Lung (tissue), 12 donors: ENCODE measurements around the gene SPHK2. TPM values are rescaled to one million over a fixed set of nuclear protein-coding genes. Genes with fewer than 3 reads are reported as not detected.

ENCODE experiments used
- ATAC-seq: fragments of 200-7000 bp; cut with Tn5 transposase; one replicate; pipeline ENCODE4 v1.9.1; 2020; ENCODE audit warnings: moderate number of reproducible peaks; ENCODE audit not compliant: insufficient read depth, low FRiP score
- DNase-seq, 3 donors: peaks; one replicate each; pipeline ENCODE4 v3.0.0-alpha.2; 2013 to 2017
- H3K27ac ChIP-seq, 2 donors: one replicate each; pipeline ENCODE4 v1.5.1; 2013; ENCODE audit warnings: mild to moderate bottlenecking in 2 of 2, moderate library complexity in 2 of 2, control low read depth in 1 of 2, inconsistent platforms in 1 of 2, low read depth in 1 of 2, low read length in 1 of 2
- H3K27me3 ChIP-seq, 3 donors: one replicate each; pipeline ENCODE4 v1.5.1; 2013; ENCODE audit warnings: low read length in 2 of 3; ENCODE audit not compliant: control insufficient read depth in 3 of 3, insufficient read depth in 3 of 3
- H3K36me3 ChIP-seq, 4 donors: one replicate each; pipeline ENCODE4 v1.5.1; 2013; ENCODE audit warnings: low read length in 4 of 4, mild to moderate bottlenecking in 1 of 4, moderate library complexity in 1 of 4; ENCODE audit not compliant: control insufficient read depth in 4 of 4, insufficient read depth in 4 of 4
- H3K4me1 ChIP-seq, 5 donors: one replicate each; pipeline ENCODE4 v1.5.1; 2013; ENCODE audit warnings: low read length in 5 of 5, mild to moderate bottlenecking in 2 of 5, moderate library complexity in 1 of 5; ENCODE audit not compliant: control insufficient read depth in 5 of 5, insufficient read depth in 5 of 5
- H3K4me3 ChIP-seq: one replicate; pipeline ENCODE4 v1.5.1; 2013; ENCODE audit warnings: mild to moderate bottlenecking, control low read depth, moderate library complexity
- H3K9ac ChIP-seq, 2 donors: one replicate each; pipeline ENCODE4 v1.5.1; 2013; ENCODE audit warnings: low read length in 2 of 2, control low read depth in 1 of 2; ENCODE audit not compliant: insufficient read depth in 1 of 2
- H3K9me3 ChIP-seq, 4 donors: one replicate each; pipeline ENCODE4 v1.5.1; 2013; ENCODE audit warnings: low read length in 3 of 4, mild to moderate bottlenecking in 1 of 4, moderate library complexity in 1 of 4; ENCODE audit not compliant: control insufficient read depth in 4 of 4, insufficient read depth in 3 of 4
- WGBS, 2 donors: extraction: QIAGEN DNeasy Blood & Tissue Kit; methylation state at CpG; one replicate each; pipeline ENCODE4 v1.1.7; 2013; 5-methylcytosine and 5-hydroxymethylcytosine counted together
- polyA plus RNA-seq, 2 donors: library from polyadenylated mRNA; stranded (reverse); fragments of 200-250 nt; gene quantifications; one replicate each; pipeline ENCODE4 v1.2.1, GENCODE V29; 2013
- total RNA-seq, 2 donors: library from RNA; depleted of rRNA in 1 of 2; stranded (reverse); fragments of >200 nt in 1 of 2; gene quantifications; one replicate each; pipeline ENCODE4 v1.2.1, GENCODE V29; 2014 to 2021
- TF ChIP-seq, protein P1 (sequence below): IDR thresholded peaks from 2 replicates; pipeline ENCODE4 v1.5.1; 2012; ENCODE audit warnings: mild to moderate bottlenecking; ENCODE audit errors: control extremely low read depth, extremely low read depth
- donor health status: control.
- donor health status: control.
- donor health status: Bipolar disorder and iron deficiency.
- donor health status: healthy.
- donor health status: DM: yes; HTN: yes; CAD: no.

Gene SPHK2
- total and polyA plus RNA-seq, 4 donors, result 10.3 to 35.3 (median 19.0) TPM

DNA sequence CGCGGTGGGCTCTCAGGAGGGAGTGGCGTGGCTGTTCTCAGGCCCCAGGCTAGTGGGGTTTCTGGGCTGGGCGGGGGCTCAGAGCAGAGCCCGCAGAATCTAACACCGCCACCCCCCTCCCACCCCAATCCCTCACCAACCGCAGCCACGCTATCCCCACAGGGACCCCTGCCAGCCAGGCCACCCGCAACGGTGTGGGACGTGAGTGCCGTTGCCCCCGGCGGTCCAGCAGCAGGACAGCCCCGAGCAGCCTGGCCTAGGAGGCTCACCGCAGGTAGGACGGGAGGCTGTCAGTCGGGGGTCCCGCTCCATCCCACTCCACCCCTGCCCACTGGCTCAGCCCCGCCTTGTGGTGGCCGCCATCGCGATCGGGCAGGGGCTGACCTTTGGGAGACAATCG, 53.7 kb downstream of the SPHK2 start, which contains the start of gene NTN5:
NTN5 (minus strand) TSS at position 24 of the 400 bp plus-strand sequence. CDS start 2,031 bp downstream, outside the sequence.
- Histone ChIP-seq H3K9ac (no peak within 1 kb of the TSS), H3K27me3 (no peaks in the 10 kb centered on the region), H3K4me1 (peaks cover 0 to 12% (median 5%) of the 10 kb centered on the region in 5 donors), H3K27ac (no peak within 1 kb of the TSS), H3K4me3 (no peak within 1 kb of the TSS), H3K36me3 (no peaks in the 10 kb centered on the region), H3K9me3 (no peaks in the 10 kb centered on the region)
- TF ChIP-seq, protein P1, sequence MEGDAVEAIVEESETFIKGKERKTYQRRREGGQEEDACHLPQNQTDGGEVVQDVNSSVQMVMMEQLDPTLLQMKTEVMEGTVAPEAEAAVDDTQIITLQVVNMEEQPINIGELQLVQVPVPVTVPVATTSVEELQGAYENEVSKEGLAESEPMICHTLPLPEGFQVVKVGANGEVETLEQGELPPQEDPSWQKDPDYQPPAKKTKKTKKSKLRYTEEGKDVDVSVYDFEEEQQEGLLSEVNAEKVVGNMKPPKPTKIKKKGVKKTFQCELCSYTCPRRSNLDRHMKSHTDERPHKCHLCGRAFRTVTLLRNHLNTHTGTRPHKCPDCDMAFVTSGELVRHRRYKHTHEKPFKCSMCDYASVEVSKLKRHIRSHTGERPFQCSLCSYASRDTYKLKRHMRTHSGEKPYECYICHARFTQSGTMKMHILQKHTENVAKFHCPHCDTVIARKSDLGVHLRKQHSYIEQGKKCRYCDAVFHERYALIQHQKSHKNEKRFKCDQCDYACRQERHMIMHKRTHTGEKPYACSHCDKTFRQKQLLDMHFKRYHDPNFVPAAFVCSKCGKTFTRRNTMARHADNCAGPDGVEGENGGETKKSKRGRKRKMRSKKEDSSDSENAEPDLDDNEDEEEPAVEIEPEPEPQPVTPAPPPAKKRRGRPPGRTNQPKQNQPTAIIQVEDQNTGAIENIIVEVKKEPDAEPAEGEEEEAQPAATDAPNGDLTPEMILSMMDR, result no peak
- DNase-seq (no peak), ATAC-seq (no peak)
- 80 to 83% methylated on average over 25 of the region's 25 CpGs for WGBS, 2 donors

DNA sequence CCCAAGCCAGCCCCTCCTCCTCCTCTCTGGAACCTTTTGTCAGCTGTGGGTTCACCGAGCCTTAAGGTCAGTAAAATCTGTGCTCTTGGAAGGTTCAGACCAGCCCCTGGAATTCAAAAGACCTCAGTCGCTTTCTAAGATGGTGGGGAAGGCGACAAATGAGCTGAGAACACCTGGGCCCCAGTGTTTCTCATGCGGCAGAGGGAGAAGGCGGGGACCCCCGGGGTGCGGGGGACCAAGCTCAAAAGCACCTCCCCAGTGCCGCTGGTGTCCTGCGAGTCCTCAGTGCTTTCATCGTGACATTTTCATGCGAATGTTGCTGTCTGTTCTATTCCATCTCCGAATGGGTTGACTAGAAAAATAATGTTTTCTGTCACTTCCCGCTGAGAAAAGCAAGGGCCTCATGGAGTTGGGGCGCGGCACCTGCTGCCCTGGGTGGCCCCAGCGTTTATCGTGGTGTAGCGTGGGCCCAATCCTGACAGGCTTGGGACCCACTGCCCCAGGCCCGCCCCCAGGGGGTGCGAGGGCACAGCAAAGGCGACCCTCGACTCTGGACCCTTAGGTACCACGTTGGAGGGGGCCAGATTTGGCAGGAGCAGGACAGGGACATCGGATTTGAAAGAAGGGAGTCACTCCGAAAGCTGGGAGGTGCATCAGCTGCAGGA, 54.3 kb downstream of the SPHK2 start:
- H3K4me3 ChIP-seq, result no peak overlapping the region
- DNase-seq, result no peak
- H3K27me3 ChIP-seq, result no peaks in the 10 kb centered on the region
- no peak overlapping the region for H3K9ac ChIP-seq
- no peak for ATAC-seq
- peaks cover 0 to 12% (median 5%) of the 10 kb centered on the region in 5 donors for H3K4me1 ChIP-seq
- H3K9me3 ChIP-seq, result no peaks in the 10 kb centered on the region
- H3K27ac ChIP-seq, result no peak overlapping the region
- WGBS, 2 donors, result 79 to 83% methylated on average over 25 of the region's 25 CpGs
- H3K36me3 ChIP-seq, result no peaks in the 10 kb centered on the region
- TF ChIP-seq, protein P1, result no peak

DNA sequence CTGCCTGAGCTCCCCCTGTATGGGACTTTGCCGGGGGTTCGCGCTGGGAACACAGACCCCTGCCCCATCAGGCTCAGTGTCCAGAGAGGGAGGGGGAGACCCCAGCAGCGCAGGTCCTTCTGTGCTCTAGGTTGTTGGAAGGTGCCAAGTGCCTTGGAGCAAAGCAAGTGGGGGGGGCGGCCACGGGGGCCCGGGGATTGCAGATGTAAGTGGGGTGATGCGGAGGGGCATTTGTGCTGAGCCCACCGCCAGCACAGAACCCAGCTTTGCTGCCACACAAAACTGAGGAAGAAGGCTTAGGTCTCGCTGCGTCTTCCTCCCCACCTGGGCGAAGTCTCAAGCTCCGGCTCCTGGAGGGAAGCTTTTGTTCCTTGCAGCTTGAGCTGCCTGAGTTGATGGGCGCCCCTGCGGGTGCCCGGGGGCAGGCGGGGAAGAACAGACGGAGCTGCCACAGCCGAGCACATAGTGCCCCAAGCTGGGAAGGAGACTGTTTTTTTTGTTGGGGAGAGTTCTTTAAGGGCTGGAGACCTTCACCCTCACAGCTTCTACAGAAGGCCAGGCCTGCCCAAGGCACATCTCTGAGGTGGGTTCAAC, 55.0 kb downstream of the SPHK2 start:
- ATAC-seq, result no peak

More for the DNA sequence above, 55.0 kb downstream of the SPHK2 start:
- Histone ChIP-seq H3K9ac (no peak overlapping the region), H3K9me3 (no peaks in the 10 kb centered on the region), H3K36me3 (no peaks in the 10 kb centered on the region), H3K4me3 (no peak overlapping the region), H3K27ac (no peak overlapping the region), H3K4me1 (peaks cover 0 to 12% (median 5%) of the 10 kb centered on the region in 5 donors), H3K27me3 (no peaks in the 10 kb centered on the region)
- WGBS, 2 donors, result 91 to 92% methylated on average over 16 to 19 of the region's 19 CpGs
- DNase-seq, result no peak
- TF ChIP-seq, protein P1, result no peak
